PC-3 (cell line): Measurements from ENCODE around the gene TAOK3. TPM values are rescaled to one million over a fixed set of nuclear protein-coding genes. Genes with fewer than 3 reads are reported as not detected.

Experiments used
- ATAC-seq: fragments of 200-7000 bp; cut with Tn5 transposase; 2 replicates; pipeline ENCODE4 v1.9.1; 2020; ENCODE audit warnings: mild to moderate bottlenecking, moderate library complexity
- BruUV-seq: library from RNA; stranded (reverse); fragments of 400-500 nt; replicated peaks from 2 replicates; lab custom pipeline; 2021; lab: Mats Ljungman, UMichigan
- CTCF ChIA-PET: fragments of 300-600 bp; sonication (Branson Sonifier 250); formaldehyde crosslinking; loops from one replicate; lab custom pipeline; 2022; ENCODE audit warnings: antibody characterized with exemption; lab: Charles Lee
- POLR2A ChIA-PET: fragments of 300-600 bp; sonication (Branson Sonifier 250); formaldehyde crosslinking; loops from one replicate; lab custom pipeline; 2022; ENCODE audit warnings: antibody characterized with exemption; ENCODE audit not compliant: unreplicated experiment; lab: Charles Lee
- DNase-seq: peaks from one replicate; pipeline ENCODE4 v3.0.0-alpha.2; 2015
- H2AFZ ChIP-seq: fragments of 300-600 bp; sonication (generic); 2 replicates; pipeline ENCODE4 v1.6.0; 2016; ENCODE audit warnings: antibody characterized with exemption, low read length
- H3F3A ChIP-seq: fragments of 300-600 bp; sonication (generic); one replicate; pipeline ENCODE4 v1.6.0; 2017; ENCODE audit warnings: antibody characterized with exemption, low read length, control low read depth, mild to moderate bottlenecking; ENCODE audit not compliant: unreplicated experiment
- H3K27ac ChIP-seq: fragments of 300-600 bp; sonication (generic); 2 replicates; pipeline ENCODE4 v1.5.1; 2016; ENCODE audit warnings: mild to moderate bottlenecking, low read length
- H3K27me3 ChIP-seq: fragments of 300-600 bp; sonication (generic); 2 replicates; pipeline ENCODE4 v1.6.1; 2016; ENCODE audit warnings: low read length, mixed read lengths
- H3K36me3 ChIP-seq: fragments of 300-600 bp; sonication (generic); 2 replicates; pipeline ENCODE4 v1.6.1; 2016; ENCODE audit warnings: low read depth, mixed run types, low read length, mixed read lengths
- H3K4me1 ChIP-seq: fragments of 300-600 bp; sonication (generic); 2 replicates; pipeline ENCODE4 v1.5.1; 2016; ENCODE audit warnings: low read length; ENCODE audit not compliant: insufficient read depth
- H3K4me2 ChIP-seq: fragments of 300-600 bp; sonication (generic); 2 replicates; pipeline ENCODE4 v1.6.0; 2016; ENCODE audit warnings: low read length
- H3K4me3 ChIP-seq: fragments of 300-600 bp; sonication (generic); 2 replicates; pipeline ENCODE4 v1.5.1; 2016; ENCODE audit warnings: mild to moderate bottlenecking, low read length, mixed read lengths
- H3K79me2 ChIP-seq: fragments of 300-600 bp; sonication (generic); 2 replicates; pipeline ENCODE4 v1.6.1; 2017; ENCODE audit warnings: low read length, mixed read lengths
- H3K9ac ChIP-seq: fragments of 300-600 bp; sonication (generic); 2 replicates; pipeline ENCODE4 v1.6.0; 2016; ENCODE audit warnings: mild to moderate bottlenecking, low read length
- H3K9me2 ChIP-seq: fragments of 300-600 bp; sonication (generic); replicated peaks from 2 replicates; pipeline ENCODE4 v1.6.1; 2016; ENCODE audit warnings: mixed run types, low read length, mixed read lengths
- H3K9me3 ChIP-seq: fragments of 300-600 bp; sonication (generic); 2 replicates; pipeline ENCODE4 v1.6.1; 2016; ENCODE audit warnings: low read length, mixed read lengths
- H4K20me1 ChIP-seq: fragments of 300-600 bp; sonication (generic); 2 replicates; pipeline ENCODE4 v1.6.1; 2016; ENCODE audit warnings: low read length, mixed read lengths
- CTCF ChIP-seq: fragments of 300-600 bp; sonication (generic); conservative IDR thresholded peaks from 2 replicates; pipeline ENCODE4 v1.5.1; 2017; ENCODE audit warnings: antibody characterized with exemption, low read depth, mild to moderate bottlenecking, low read length
- EZH2 ChIP-seq: fragments of 300-600 bp; sonication (generic); IDR thresholded peaks from one replicate; pipeline ENCODE4 v1.6.1; 2017; ENCODE audit warnings: antibody characterized with exemption, mild to moderate bottlenecking, low read length; ENCODE audit not compliant: unreplicated experiment
- EZH2phosphoT487 ChIP-seq: fragments of 300-600 bp; sonication (generic); IDR thresholded peaks from 2 replicates; pipeline ENCODE4 v1.6.1; 2018; ENCODE audit warnings: mild to moderate bottlenecking, antibody characterized with exemption, low read length, borderline replicate concordance
- intact Hi-C: fragments of 100-400 bp; cut with micrococcal nuclease; formaldehyde crosslinking; loops from 2 replicates; pipeline ENCODE4 v1.9.0; 2023
- total RNA-seq: library from RNA; depleted of rRNA; stranded (reverse); fragments of >200 nt; gene quantifications from 2 replicates; pipeline ENCODE4 v1.2.3, GENCODE V29; 2014

The TAOK3 gene
- total RNA-seq, 1 experiment from 2014 or later, result 27.9 TPM

GRCh38 chr12:118373616-118374015 is 909 bp upstream of the TAOK3 start:
- H3F3A ChIP-seq, result no peaks in the 10 kb centered on the region
- ChIA-PET POLR2A (no interaction called here), CTCF (no interaction called here)
- TF ChIP-seq CTCF (no peak), EZH2 (no peak), EZH2phosphoT487 (no peak)
- peaks cover 29% of the 10 kb centered on the region for H3K4me1 ChIP-seq
- H3K27ac ChIP-seq, result peak overlapping the region; percentile 47; the same call in 1 of the 2 replicates
- H3K9ac ChIP-seq, result peak overlapping the region; percentile 81
- DNase-seq (no peak), ATAC-seq (no peak)
- H3K4me3 ChIP-seq, result peak overlapping the region; percentile 78
- H3K36me3 ChIP-seq, result no peaks in the 10 kb centered on the region
- H4K20me1 ChIP-seq, result peaks cover 3% of the 10 kb centered on the region; the same call in 1 of the 2 replicates
- no TSS peak for BruUV-seq
- H3K27me3 ChIP-seq, result no peaks in the 10 kb centered on the region
- H3K9me3 ChIP-seq, result no peaks in the 10 kb centered on the region
- no peaks in the 10 kb centered on the region for H3K9me2 ChIP-seq
- intact Hi-C loops, result loop anchor here (1.0 to 10.0 kb wide), 3 partner anchors 66 to 499 kb away; no protein-coding TSS in a partner anchor
- peaks cover 59% of the 10 kb centered on the region for H3K79me2 ChIP-seq
- H2AFZ ChIP-seq, result peak overlapping the region; percentile 57; the same call in 1 of the 2 replicates
- H3K4me2 ChIP-seq, result peak overlapping the region; percentile 90

- TF ChIP-seq CTCF (no peak), EZH2phosphoT487 (no peak), EZH2 (no peak)
- H2AFZ ChIP-seq, result peak overlapping the region; percentile 61
- peak overlapping the region; percentile 96 for H3K4me3 ChIP-seq
- H3K4me2 ChIP-seq, result peak overlapping the region; percentile 84
- no peak overlapping the region for H3K27ac ChIP-seq
- no peaks in the 10 kb centered on the region for H3K27me3 ChIP-seq
- intact Hi-C loops, result loop anchor here (5.0 to 10.0 kb wide), 2 partner anchors 314 to 497 kb away; no protein-coding TSS in a partner anchor
- H3K9me2 ChIP-seq, result no peaks in the 10 kb centered on the region
- no peaks in the 10 kb centered on the region for H3K36me3 ChIP-seq
- DNase-seq (peak; percentile 37), ATAC-seq (peak; percentile 9; the same call in 1 of the 2 replicates)
- peaks cover 29% of the 10 kb centered on the region for H3K4me1 ChIP-seq
- H3F3A ChIP-seq, result no peaks in the 10 kb centered on the region
- H3K9me3 ChIP-seq, result no peaks in the 10 kb centered on the region
- no peaks in the 10 kb centered on the region for H4K20me1 ChIP-seq
- H3K79me2 ChIP-seq, result peaks cover 52% of the 10 kb centered on the region
- CTCF ChIA-PET, result no interaction called here
- H3K9ac ChIP-seq, result peak overlapping the region; percentile 66
- BruUV-seq, result no TSS peak
- POLR2A ChIA-PET, result interaction anchor here (0.7 kb wide), 1 partner anchor 71 kb away, joined by 3 read pairs; no protein-coding TSS in a partner anchor
Observed at GRCh38 chr12:118371321-118372282, 1.1 kb downstream of the TAOK3 start.
